GM12892 (cell line): Measurements from ENCODE around the gene CAPG.

Source experiments
- POLR2A ChIP-seq: IDR thresholded peaks from 2 replicates; pipeline ENCODE4 v1.6.1; 2011; ENCODE audit warnings: low read depth, low read length, control low read depth
- POLR2AphosphoS5 ChIP-seq: IDR thresholded peaks from 2 replicates; pipeline ENCODE4 v1.6.1; 2011; ENCODE audit warnings: low read depth, low read length, control low read depth
- TAF1 ChIP-seq: IDR thresholded peaks from 2 replicates; pipeline ENCODE4 v1.6.1; 2011; ENCODE audit warnings: low read depth, mild to moderate bottlenecking, control low read depth, low read length, borderline replicate concordance

- TF ChIP-seq POLR2A, result no peak
- no peak for TF ChIP-seq POLR2AphosphoS5
- TF ChIP-seq TAF1, result no peak
These were observed 42.1 kb upstream of the CAPG start for GRCh38 chr2:85452237-85452636.
